ENCODE data around the gene FBLL1. TPM values are rescaled to one million over a fixed set of nuclear protein-coding genes. Genes with fewer than 3 reads are reported as not detected.

The FBLL1 gene
- total and polyA plus RNA-seq, 2 of the 8 experiments (the other 6 are each of a cell fraction or from before 2014, with no cell fraction given), result 8.3 to 30.9 TPM

DNA sequence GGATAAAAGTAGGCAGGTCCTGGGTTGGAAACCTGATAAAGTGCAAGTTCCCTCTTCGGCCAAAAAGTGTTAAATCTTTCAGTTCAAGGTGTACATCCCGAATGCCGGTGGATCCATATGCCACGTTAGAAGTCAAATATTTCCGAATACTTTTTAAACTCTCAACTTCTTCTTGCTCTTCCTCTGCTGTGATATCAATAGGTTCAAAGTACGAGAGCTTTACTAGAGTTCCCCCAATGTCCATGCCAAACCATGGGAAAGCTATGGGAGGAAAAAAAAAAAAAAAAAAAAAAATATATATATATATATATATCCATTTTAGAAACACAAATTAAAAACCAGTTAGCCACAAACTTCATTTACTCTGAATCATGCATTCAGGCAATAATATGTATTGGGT, 39.6 kb downstream of the FBLL1 start (continued):
- TF ChIP-seq JUND (IDR thresholded peaks at IDR 0.05; ENCODE audit: low read length) (no peak), USF2 (IDR thresholded peaks at IDR 0.05; ENCODE audit: low read length) (no peak)
